Caco-2 (cell line): ENCODE data around the gene STK32B. TPM values are rescaled to one million over a fixed set of nuclear protein-coding genes. Genes with fewer than 3 reads are reported as not detected.

Source experiments
- BruUV-seq: library from RNA; stranded (reverse); fragments of 400-500 nt; replicated peaks from 2 replicates; lab custom pipeline; 2021; lab: Mats Ljungman, UMichigan
- CTCF ChIA-PET: fragments of 300-600 bp; sonication (Branson Sonifier 250); formaldehyde crosslinking; loops from one replicate; lab custom pipeline; 2022; ENCODE audit warnings: antibody characterized with exemption; lab: Charles Lee
- POLR2A ChIA-PET: fragments of 300-600 bp; sonication (Branson Sonifier 250); formaldehyde crosslinking; loops from one replicate; lab custom pipeline; 2022; ENCODE audit warnings: antibody characterized with exemption; lab: Charles Lee
- DNase-seq, 2 experiments: peaks; one replicate each; pipeline versions ENCODE4 v3.0.0 to v3.0.0-alpha.2; 2020 to 2022
- H3K27me3 ChIP-seq: replicated peaks from 2 replicates; pipeline ENCODE4 v1.6.0; 2011; ENCODE audit warnings: low read length; ENCODE audit not compliant: control insufficient read depth, insufficient read depth
- H3K36me3 ChIP-seq: 2 replicates; pipeline ENCODE4 v1.5.1; 2011; ENCODE audit warnings: low read length; ENCODE audit not compliant: control insufficient read depth, insufficient read depth
- H3K4me1 ChIP-seq: fragments of 250-450 bp; sonication (Bioruptor Pico); 2 replicates; pipeline ENCODE4 v1.5.1; 2020; ENCODE audit warnings: mild to moderate bottlenecking
- H3K4me3 ChIP-seq: 2 replicates; pipeline ENCODE4 v1.5.1; 2011; ENCODE audit warnings: low read depth, mild to moderate bottlenecking, control low read depth, low read length
- H3K9me3 ChIP-seq: fragments of 250-450 bp; sonication (Bioruptor Pico); 2 replicates; pipeline ENCODE4 v1.5.1; 2020; ENCODE audit warnings: mild to moderate bottlenecking, moderate library complexity
- H3K27ac Mint-ChIP-seq: one replicate; pipeline ENCODE4 v1.8.0; 2022; ENCODE audit warnings: mixed read lengths; ENCODE audit not compliant: unreplicated experiment
- H3K27me3 Mint-ChIP-seq: one replicate; pipeline ENCODE4 v1.8.0; 2022; ENCODE audit warnings: mixed read lengths; ENCODE audit not compliant: insufficient read depth, unreplicated experiment
- H3K36me3 Mint-ChIP-seq: one replicate; pipeline ENCODE4 v1.8.0; 2022; ENCODE audit warnings: mild to moderate bottlenecking, mixed read lengths; ENCODE audit not compliant: insufficient read depth, unreplicated experiment
- H3K4me1 Mint-ChIP-seq: one replicate; pipeline ENCODE4 v1.8.0; 2022; ENCODE audit warnings: low read depth, mixed read lengths; ENCODE audit not compliant: unreplicated experiment
- H3K4me3 Mint-ChIP-seq: one replicate; pipeline ENCODE4 v1.8.0; 2022; ENCODE audit warnings: mild to moderate bottlenecking, moderate library complexity, mixed read lengths; ENCODE audit not compliant: unreplicated experiment
- H3K9me3 Mint-ChIP-seq: one replicate; pipeline ENCODE4 v1.8.0; 2022; ENCODE audit warnings: mixed read lengths; ENCODE audit not compliant: unreplicated experiment
- CTCF ChIP-seq, 2 experiments: fragments of 200-600 bp in 1 of 2; IDR thresholded peaks; 1 replicate in 1 of 2; 2 replicates in 1 of 2; pipeline versions ENCODE4 v1.5.1 to v1.8.0; 2011 to 2022; ENCODE audit warnings: antibody characterized with exemption in 1 of 2, control low read depth in 1 of 2, inconsistent platforms in 1 of 2, low read depth in 1 of 2, low read length in 1 of 2, mild to moderate bottlenecking in 1 of 2, moderate library complexity in 1 of 2; ENCODE audit not compliant: insufficient read depth in 1 of 2, severe bottlenecking in 1 of 2, unreplicated experiment in 1 of 2
- intact Hi-C: fragments of 100-400 bp; cut with micrococcal nuclease; formaldehyde crosslinking; loops from one replicate; pipeline ENCODE4 v1.10.0; 2022; ENCODE audit not compliant: unreplicated experiment
- total RNA-seq: library from RNA; stranded (reverse); gene quantifications from 2 replicates; pipeline ENCODE4 v1.2.3, GENCODE V29; 2022

Gene STK32B
- total RNA-seq, 1 experiment from 2014 or later = 11.2 TPM

GRCh38 chr4:5340991-5341451 lies 289.7 kb downstream of the STK32B start:
- no peak overlapping the region for H3K4me3 Mint-ChIP-seq
- intact Hi-C loops = no loop called here
- no peaks in the 10 kb centered on the region for H3K9me3 ChIP-seq
- H3K9me3 Mint-ChIP-seq = no peaks in the 10 kb centered on the region
- no TSS peak for BruUV-seq
- POLR2A ChIA-PET = no interaction called here
- no peaks in the 10 kb centered on the region for H3K4me1 Mint-ChIP-seq
- no peak for DNase-seq
- H3K4me1 ChIP-seq = no peaks in the 10 kb centered on the region
- TF ChIP-seq CTCF (IDR thresholded peaks at IDR 0.05; ENCODE audit: insufficient read depth in 1 of 2, low read depth in 1 of 2, low read length in 1 of 2, severe bottlenecking in 1 of 2, unreplicated experiment in 1 of 2) = no peak
- H3K27me3 Mint-ChIP-seq = no peaks in the 10 kb centered on the region
- CTCF ChIA-PET = no interaction called here
- no peaks in the 10 kb centered on the region for H3K36me3 ChIP-seq
- no peaks in the 10 kb centered on the region for H3K27me3 ChIP-seq
- no peak overlapping the region for H3K27ac Mint-ChIP-seq
- H3K36me3 Mint-ChIP-seq = no peaks in the 10 kb centered on the region
- H3K4me3 ChIP-seq = no peak overlapping the region

GRCh38 chr4:5341526-5341925 lies 290.2 kb downstream of the STK32B start:
- Histone ChIP-seq H3K4me3 (no peak overlapping the region), H3K36me3 (no peaks in the 10 kb centered on the region), H3K9me3 (no peaks in the 10 kb centered on the region), H3K27me3 (no peaks in the 10 kb centered on the region), H3K4me1 (no peaks in the 10 kb centered on the region)
- no peak overlapping the region for H3K4me3 Mint-ChIP-seq
- H3K27ac Mint-ChIP-seq = no peak overlapping the region
- no peaks in the 10 kb centered on the region for H3K9me3 Mint-ChIP-seq
- H3K4me1 Mint-ChIP-seq = no peaks in the 10 kb centered on the region
- H3K36me3 Mint-ChIP-seq = no peaks in the 10 kb centered on the region
- DNase-seq = no peak
- CTCF ChIA-PET = no interaction called here
- no peak for TF ChIP-seq CTCF (IDR thresholded peaks at IDR 0.05; ENCODE audit: insufficient read depth in 1 of 2, low read depth in 1 of 2, low read length in 1 of 2, severe bottlenecking in 1 of 2, unreplicated experiment in 1 of 2)
- BruUV-seq = no TSS peak
- H3K27me3 Mint-ChIP-seq = no peaks in the 10 kb centered on the region
- intact Hi-C loops = no loop called here
- POLR2A ChIA-PET = no interaction called here

GRCh38 chr4:5355846-5356245 lies 304.6 kb downstream of the STK32B start:
- intact Hi-C loops = no loop called here
- POLR2A ChIA-PET = no interaction called here
- no peak overlapping the region for H3K4me3 Mint-ChIP-seq
- Histone ChIP-seq H3K36me3 (no peaks in the 10 kb centered on the region), H3K9me3 (no peaks in the 10 kb centered on the region), H3K4me3 (no peak overlapping the region), H3K27me3 (no peaks in the 10 kb centered on the region), H3K4me1 (no peaks in the 10 kb centered on the region)
- H3K4me1 Mint-ChIP-seq = no peaks in the 10 kb centered on the region
- TF ChIP-seq CTCF (IDR thresholded peaks at IDR 0.05; ENCODE audit: insufficient read depth in 1 of 2, low read depth in 1 of 2, low read length in 1 of 2, severe bottlenecking in 1 of 2, unreplicated experiment in 1 of 2) = no peak
- no peaks in the 10 kb centered on the region for H3K36me3 Mint-ChIP-seq
- no peak overlapping the region for H3K27ac Mint-ChIP-seq
- CTCF ChIA-PET = no interaction called here
- H3K9me3 Mint-ChIP-seq = peaks cover 11% of the 10 kb centered on the region
- BruUV-seq = no TSS peak
- H3K27me3 Mint-ChIP-seq = peaks cover 7% of the 10 kb centered on the region
- no peak for DNase-seq
